Natural killer cell (primary cell): ENCODE data around the gene GADL1. TPM values are rescaled to one million over a fixed set of nuclear protein-coding genes. Genes with fewer than 3 reads are reported as not detected.

Experiments
- ATAC-seq, 3 donors: fragments of 150-1000 bp in 2 of 3; fragments of 200-7000 bp in 1 of 3; cut with Tn5 transposase; 1 replicate in 1 of 3; 2 replicates in 2 of 3; pipeline ENCODE4 v1.10.0; 2021; ENCODE audit warnings: mild to moderate bottlenecking in 2 of 3, moderate library complexity in 2 of 3
- DNase-seq, 2 donors: peaks; one replicate each; pipeline versions ENCODE4 v3.0.0 to v3.0.0-alpha.2; 2013 to 2021; ENCODE audit warnings: mixed read lengths in 1 of 2
- H3K27ac ChIP-seq: one replicate; pipeline ENCODE4 v1.5.1; 2013; ENCODE audit warnings: mild to moderate bottlenecking, low read length
- H3K27me3 ChIP-seq: one replicate; pipeline ENCODE4 v1.6.1; 2013; ENCODE audit warnings: low read length; ENCODE audit not compliant: control insufficient read depth, insufficient read depth
- H3K36me3 ChIP-seq: one replicate; pipeline ENCODE4 v1.6.1; 2013; ENCODE audit warnings: low read length; ENCODE audit not compliant: control insufficient read depth, insufficient read depth
- H3K4me1 ChIP-seq: one replicate; pipeline ENCODE4 v1.6.1; 2013; ENCODE audit warnings: low read length; ENCODE audit not compliant: control insufficient read depth, insufficient read depth
- H3K4me3 ChIP-seq: one replicate; pipeline ENCODE4 v1.5.1; 2013; ENCODE audit warnings: low read length
- H3K9me3 ChIP-seq: one replicate; pipeline ENCODE4 v1.6.1; 2013; ENCODE audit warnings: low read length; ENCODE audit not compliant: control insufficient read depth, insufficient read depth
- H3K27ac Mint-ChIP-seq, 2 donors: one replicate each; pipeline ENCODE4 v1.8.0; 2022; ENCODE audit warnings: mild to moderate bottlenecking in 2 of 2, mixed read lengths in 2 of 2, moderate library complexity in 1 of 2
- H3K27me3 Mint-ChIP-seq, 2 donors: one replicate each; pipeline ENCODE4 v1.8.0; 2022; ENCODE audit warnings: low read depth in 2 of 2, mixed read lengths in 2 of 2
- H3K36me3 Mint-ChIP-seq: one replicate; pipeline ENCODE4 v1.8.0; 2022; ENCODE audit warnings: mixed read lengths
- H3K4me1 Mint-ChIP-seq, 2 donors: one replicate each; pipeline ENCODE4 v1.8.0; 2022; ENCODE audit warnings: mixed read lengths in 2 of 2
- H3K4me3 Mint-ChIP-seq: one replicate; pipeline ENCODE4 v1.8.0; 2022; ENCODE audit warnings: mild to moderate bottlenecking, moderate library complexity, mixed read lengths
- H3K9me3 Mint-ChIP-seq, 2 donors: one replicate each; pipeline ENCODE4 v1.8.0; 2022; ENCODE audit warnings: mixed read lengths in 2 of 2
- WGBS: methylation state at CpG from one replicate; pipeline ENCODE4 v1.1.7; 2013; ENCODE audit warnings: missing lambda C conversion rate; ENCODE audit not compliant: insufficient coverage; 5-methylcytosine and 5-hydroxymethylcytosine counted together
- intact Hi-C: fragments of 100-400 bp; cut with micrococcal nuclease; formaldehyde crosslinking; loops from one replicate; pipeline ENCODE4 v1.14.2; 2022
- total RNA-seq, 4 donors: library from RNA; stranded (reverse); fragments of 120-200 nt in 1 of 4; gene quantifications; one replicate each; pipeline versions ENCODE4 v1.2.3 to v1.2.4, GENCODE V29; 2013 to 2022
- TF ChIP-seq, protein P1 (sequence below): fragments of 200-600 bp; IDR thresholded peaks from one replicate; pipeline ENCODE4 v1.8.0; 2022; ENCODE audit warnings: antibody characterized with exemption

The GADL1 gene
- total RNA-seq, 3 donors from 2014 or later (not counting 1 experiment from before 2014, with no cell fraction given) = not detected

DNA sequence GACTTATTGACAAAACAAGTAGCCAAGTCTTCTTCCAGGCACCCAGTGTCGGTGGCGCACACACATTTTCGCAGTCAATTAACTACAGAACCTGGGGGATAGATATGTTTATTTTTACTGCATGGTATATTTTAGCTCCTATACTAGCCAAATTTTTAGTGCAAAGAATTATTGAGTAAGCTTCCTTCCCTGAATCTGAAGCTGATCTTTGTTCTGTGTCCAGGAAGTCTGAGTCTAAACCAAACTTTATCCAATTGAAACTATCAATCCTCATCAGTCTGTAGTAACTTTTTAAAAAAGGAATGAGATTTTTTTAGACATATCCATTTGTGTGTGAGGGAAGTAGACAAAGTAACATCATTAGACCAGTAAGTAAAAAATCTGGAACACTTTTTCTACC lies 133.1 kb downstream of the GADL1 start:
- TF ChIP-seq, protein P1, sequence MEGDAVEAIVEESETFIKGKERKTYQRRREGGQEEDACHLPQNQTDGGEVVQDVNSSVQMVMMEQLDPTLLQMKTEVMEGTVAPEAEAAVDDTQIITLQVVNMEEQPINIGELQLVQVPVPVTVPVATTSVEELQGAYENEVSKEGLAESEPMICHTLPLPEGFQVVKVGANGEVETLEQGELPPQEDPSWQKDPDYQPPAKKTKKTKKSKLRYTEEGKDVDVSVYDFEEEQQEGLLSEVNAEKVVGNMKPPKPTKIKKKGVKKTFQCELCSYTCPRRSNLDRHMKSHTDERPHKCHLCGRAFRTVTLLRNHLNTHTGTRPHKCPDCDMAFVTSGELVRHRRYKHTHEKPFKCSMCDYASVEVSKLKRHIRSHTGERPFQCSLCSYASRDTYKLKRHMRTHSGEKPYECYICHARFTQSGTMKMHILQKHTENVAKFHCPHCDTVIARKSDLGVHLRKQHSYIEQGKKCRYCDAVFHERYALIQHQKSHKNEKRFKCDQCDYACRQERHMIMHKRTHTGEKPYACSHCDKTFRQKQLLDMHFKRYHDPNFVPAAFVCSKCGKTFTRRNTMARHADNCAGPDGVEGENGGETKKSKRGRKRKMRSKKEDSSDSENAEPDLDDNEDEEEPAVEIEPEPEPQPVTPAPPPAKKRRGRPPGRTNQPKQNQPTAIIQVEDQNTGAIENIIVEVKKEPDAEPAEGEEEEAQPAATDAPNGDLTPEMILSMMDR = no peak
- no peak overlapping the region for H3K4me3 ChIP-seq
- no peak overlapping the region for H3K27ac Mint-ChIP-seq
- ATAC-seq = no peak
- no peak overlapping the region for H3K4me3 Mint-ChIP-seq
- peaks cover 0 to 6% of the 10 kb centered on the region in 2 donors for H3K27me3 Mint-ChIP-seq
- 100% methylated on average over 3 of the region's 3 CpGs for WGBS
- DNase-seq = no peak
- H3K27me3 ChIP-seq = no peaks in the 10 kb centered on the region
- no peaks in the 10 kb centered on the region for H3K36me3 Mint-ChIP-seq
- H3K9me3 ChIP-seq = no peaks in the 10 kb centered on the region
- intact Hi-C loops = loop anchor here (10.0 kb wide), 1 partner anchor 673 kb away; no protein-coding TSS in a partner anchor
- no peak overlapping the region for H3K27ac ChIP-seq
- no peaks in the 10 kb centered on the region for H3K4me1 ChIP-seq
- H3K4me1 Mint-ChIP-seq = no peaks in the 10 kb centered on the region
- no peaks in the 10 kb centered on the region for H3K9me3 Mint-ChIP-seq
- H3K36me3 ChIP-seq = no peaks in the 10 kb centered on the region

DNA sequence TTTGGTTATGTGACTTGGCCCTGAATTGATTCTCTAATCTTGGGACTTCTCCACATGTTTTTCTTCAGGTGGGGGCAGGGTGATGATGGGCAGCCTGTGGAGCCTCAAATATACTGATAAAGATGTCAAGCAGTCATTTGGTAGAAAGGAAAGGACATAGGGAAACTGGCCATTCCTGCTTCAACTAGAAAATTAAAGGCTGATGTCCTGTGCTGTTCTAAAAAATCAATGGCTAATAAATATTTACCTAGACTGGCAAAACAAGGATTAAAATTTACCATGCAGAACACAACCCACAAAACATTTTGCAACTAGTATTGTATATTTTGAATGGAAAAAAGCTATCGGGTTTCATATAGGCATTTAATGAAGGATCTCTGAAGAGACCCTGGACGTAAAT lies 133.7 kb downstream of the GADL1 start:
- H3K36me3 Mint-ChIP-seq = no peaks in the 10 kb centered on the region
- H3K9me3 Mint-ChIP-seq = no peaks in the 10 kb centered on the region
- DNase-seq = no peak
- no peak for ATAC-seq
- no peak overlapping the region for H3K4me3 ChIP-seq
- WGBS = no CpG with 5 or more reads among the region's 2 CpGs
- intact Hi-C loops = loop anchor here (10.0 kb wide), 1 partner anchor 674 kb away; no protein-coding TSS in a partner anchor
- no peaks in the 10 kb centered on the region for H3K27me3 ChIP-seq
- no peaks in the 10 kb centered on the region for H3K4me1 ChIP-seq
- peaks cover 0 to 6% of the 10 kb centered on the region in 2 donors for H3K27me3 Mint-ChIP-seq
- H3K4me1 Mint-ChIP-seq = no peaks in the 10 kb centered on the region
- no peaks in the 10 kb centered on the region for H3K9me3 ChIP-seq
- TF ChIP-seq, protein P1 = no peak
- H3K27ac ChIP-seq = no peak overlapping the region
- no peaks in the 10 kb centered on the region for H3K36me3 ChIP-seq
- H3K4me3 Mint-ChIP-seq = no peak overlapping the region
- no peak overlapping the region for H3K27ac Mint-ChIP-seq

DNA sequence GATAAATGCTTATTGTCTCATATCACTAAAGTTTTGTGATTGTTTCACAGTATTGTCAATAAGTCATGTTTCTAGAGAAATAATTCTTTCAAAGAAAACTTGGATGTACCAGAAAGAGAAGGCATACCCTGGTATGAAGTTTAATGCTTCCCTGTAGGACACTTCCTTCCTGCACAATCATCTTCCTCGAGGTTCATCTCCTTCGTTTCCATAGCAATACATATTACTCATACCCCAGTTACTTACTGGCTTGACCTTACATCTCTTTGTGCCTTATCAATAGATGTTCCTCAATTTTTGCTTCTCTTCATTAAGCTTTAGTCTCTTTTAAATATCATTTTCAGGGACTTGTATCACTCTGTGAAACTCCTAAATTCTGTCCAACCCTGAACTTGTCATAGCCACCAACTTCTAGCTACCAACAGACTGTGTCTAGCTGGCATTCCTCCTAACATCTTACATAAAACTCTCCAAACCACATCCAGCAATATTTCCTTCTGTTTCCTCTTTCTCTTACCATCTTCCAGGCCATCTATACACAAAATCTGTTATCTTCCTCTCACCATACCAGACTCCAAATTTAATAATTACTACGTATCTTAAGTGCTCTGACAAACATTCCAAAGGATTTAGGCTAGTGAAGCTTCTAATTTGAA lies 134.3 kb downstream of the GADL1 start:
- Mint-ChIP-seq H3K27ac (no peak overlapping the region), H3K27me3 (peaks cover 0 to 6% of the 10 kb centered on the region in 2 donors), H3K9me3 (no peaks in the 10 kb centered on the region), H3K4me3 (no peak overlapping the region), H3K4me1 (no peaks in the 10 kb centered on the region), H3K36me3 (no peaks in the 10 kb centered on the region)
- Histone ChIP-seq H3K36me3 (no peaks in the 10 kb centered on the region), H3K9me3 (no peaks in the 10 kb centered on the region), H3K27me3 (no peaks in the 10 kb centered on the region), H3K4me1 (no peaks in the 10 kb centered on the region), H3K4me3 (no peak overlapping the region), H3K27ac (no peak overlapping the region)
- TF ChIP-seq, protein P1 = no peak
- intact Hi-C loops = loop anchor here (10.0 kb wide), 1 partner anchor 675 kb away; no protein-coding TSS in a partner anchor
- DNase-seq (no peak), ATAC-seq (no peak)
- 26% methylated on average over 2 of the region's 3 CpGs for WGBS

DNA sequence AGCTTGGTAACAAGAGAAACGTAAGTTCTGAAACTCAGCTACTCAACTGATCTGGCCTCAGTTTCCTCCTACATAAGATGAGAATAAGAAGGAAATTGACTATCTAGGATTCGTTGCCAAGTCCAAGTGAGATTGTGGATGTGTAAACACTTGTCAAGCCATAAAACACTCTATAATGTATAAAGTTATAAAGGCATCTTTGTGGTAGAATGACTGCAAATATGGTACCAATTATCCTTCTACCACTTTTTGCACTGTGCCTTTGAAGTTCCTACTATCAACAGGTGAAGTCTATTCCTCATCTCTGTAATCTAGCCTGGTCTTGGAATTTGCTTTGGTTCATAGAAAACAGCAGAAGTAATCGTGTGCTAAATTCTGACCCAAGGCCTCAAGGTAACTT lies 138.2 kb downstream of the GADL1 start:
- Mint-ChIP-seq H3K4me1 (no peaks in the 10 kb centered on the region), H3K4me3 (no peak overlapping the region), H3K27me3 (peaks cover 0 to 6% of the 10 kb centered on the region in 2 donors), H3K27ac (no peak overlapping the region), H3K9me3 (no peaks in the 10 kb centered on the region), H3K36me3 (no peaks in the 10 kb centered on the region)
- ATAC-seq (no peak), DNase-seq (no peak)
- H3K4me1 ChIP-seq = no peaks in the 10 kb centered on the region
- WGBS = 95% methylated on average over 2 of the region's 3 CpGs
- no peaks in the 10 kb centered on the region for H3K27me3 ChIP-seq
- H3K36me3 ChIP-seq = no peaks in the 10 kb centered on the region
- TF ChIP-seq, protein P1 = no peak
- H3K27ac ChIP-seq = no peak overlapping the region
- H3K4me3 ChIP-seq = no peak overlapping the region
- H3K9me3 ChIP-seq = no peaks in the 10 kb centered on the region
- intact Hi-C loops = loop anchor here (10.0 kb wide), 1 partner anchor 641 kb away; no protein-coding TSS in a partner anchor
